Femur (tissue), 1 donor: ENCODE data around the gene GFRA1.

Experiments
- DNase-seq: peaks from one replicate; pipeline ENCODE4 v3.0.0-alpha.2; 2017

Gene GFRA1

GRCh38 chr10:116156819-116157218 is 116.2 kb downstream of the GFRA1 start:
- DNase-seq, result no peak

DNA sequence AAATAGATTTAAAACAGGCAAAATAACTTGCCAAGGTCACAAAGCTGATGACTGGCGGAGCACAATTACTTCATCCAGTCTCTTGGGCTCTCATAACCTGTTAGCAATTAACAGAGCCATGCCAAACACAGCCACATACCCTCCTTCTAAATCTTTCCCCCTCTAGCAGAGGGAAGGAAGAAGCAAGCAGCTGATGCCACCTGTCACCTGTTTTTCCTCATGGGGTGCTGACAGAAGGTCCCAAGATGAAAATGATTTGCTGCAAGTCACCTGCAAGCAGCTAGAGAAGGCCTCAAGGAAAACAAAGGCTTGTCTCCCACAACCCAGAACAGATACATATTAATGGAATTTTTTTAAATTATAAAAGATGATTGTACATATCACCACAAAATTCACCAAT is 117.8 kb downstream of the GFRA1 start:
- DNase-seq, result no peak

DNA sequence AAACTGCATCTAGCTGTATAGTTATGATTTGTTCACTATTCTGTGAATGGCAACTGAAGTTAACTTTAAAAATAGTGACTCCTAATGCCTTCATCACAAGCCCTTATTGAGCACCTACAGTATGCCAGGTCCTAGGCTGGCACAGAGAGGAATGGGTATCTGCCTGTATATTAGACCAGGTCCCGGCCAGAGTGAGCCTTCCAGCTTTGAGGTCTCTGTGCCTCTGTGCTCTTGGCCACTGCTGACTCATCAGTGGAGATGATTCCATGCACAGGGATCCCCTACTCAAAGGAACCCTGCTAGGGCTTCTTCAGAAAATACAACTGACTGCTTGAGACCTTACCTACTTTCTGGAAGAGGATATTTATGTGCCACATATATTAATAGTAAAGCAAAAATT is 118.4 kb downstream of the GFRA1 start:
- no peak for DNase-seq

DNA sequence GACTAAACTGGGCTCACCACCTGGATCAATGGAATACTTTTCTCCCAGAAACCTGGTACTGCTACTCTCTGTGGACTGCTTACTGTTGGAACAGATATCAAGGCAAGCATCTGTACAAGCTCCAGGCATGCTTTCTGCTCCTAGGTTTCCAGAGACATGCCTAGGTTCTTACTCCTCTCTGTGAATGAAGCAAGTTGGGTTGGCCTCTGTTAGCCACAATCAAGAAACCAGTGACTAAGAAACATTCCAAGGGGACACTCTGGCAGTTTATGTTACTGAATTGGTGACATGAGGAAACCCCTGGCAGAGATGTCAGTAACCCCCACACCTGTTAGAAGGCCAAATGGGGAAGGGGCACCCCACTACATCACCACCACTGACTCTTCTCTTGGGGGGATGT is 121.9 kb downstream of the GFRA1 start:
- no peak for DNase-seq

DNA sequence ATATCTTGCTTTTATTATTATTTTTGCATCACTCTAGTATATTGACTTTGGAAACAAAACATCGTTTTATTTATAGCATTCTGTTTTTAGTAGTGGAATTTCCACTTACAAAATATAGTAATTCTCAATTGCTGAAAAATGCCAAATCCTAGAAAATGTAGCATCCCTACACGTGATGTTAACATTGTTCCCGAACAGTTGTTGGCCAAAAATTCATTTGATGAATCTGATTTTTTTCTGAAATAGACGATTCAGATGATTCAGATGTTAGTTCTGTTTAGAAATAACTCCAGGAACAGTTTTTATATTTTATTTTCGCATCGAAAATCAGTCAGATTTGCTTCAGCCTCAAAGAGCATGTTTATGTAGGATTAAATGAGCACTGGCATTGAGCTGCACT is 122.4 kb downstream of the GFRA1 start:
- DNase-seq, result no peak

- no peak for DNase-seq
Measured at GRCh38 chr10:116147147-116147905, 125.7 kb downstream of the GFRA1 start.

- DNase-seq, result no peak
Measured at GRCh38 chr10:116146372-116147140, 126.5 kb downstream of the GFRA1 start.

- no peak for DNase-seq
Measured at GRCh38 chr10:116143673-116144222, 129.3 kb downstream of the GFRA1 start.

DNA sequence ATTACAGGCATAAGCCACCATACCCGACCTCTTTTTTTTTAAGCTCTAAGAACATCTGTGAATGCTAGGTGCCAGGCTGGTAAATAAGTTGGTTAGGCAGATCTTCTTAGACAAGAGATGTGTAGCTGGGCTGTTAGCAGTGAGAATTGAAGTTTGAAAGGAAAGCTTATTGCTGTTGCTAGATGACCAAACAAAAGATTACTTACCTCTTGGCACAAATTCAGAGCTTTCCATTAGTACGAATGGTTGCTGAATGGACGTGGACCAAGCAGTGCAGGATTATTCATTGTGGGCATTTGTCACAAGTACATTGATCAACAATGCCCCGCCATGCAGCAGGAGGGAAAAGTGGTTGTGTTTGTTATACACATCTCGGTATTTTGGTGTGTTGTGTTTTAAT is 131.2 kb downstream of the GFRA1 start:
- DNase-seq, result no peak

DNA sequence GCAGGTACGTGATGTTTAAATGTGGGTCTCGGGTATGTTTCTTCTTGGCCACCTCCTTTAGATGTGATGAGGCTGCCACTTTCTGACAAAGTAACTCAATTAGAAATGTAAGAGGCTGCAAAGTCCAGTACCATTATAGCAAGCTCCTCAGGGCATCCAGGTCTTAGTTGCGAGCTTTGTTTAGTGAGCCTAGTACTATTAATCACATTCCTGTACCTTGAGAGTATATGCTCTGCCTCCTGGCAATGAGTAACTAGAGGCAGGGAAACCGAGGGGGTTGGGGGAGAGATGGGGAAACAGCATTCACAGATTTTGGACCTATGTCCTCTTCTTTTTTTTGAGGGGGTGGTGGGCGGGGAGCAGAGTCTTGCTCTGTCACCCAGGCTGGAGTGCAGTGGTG is 131.8 kb downstream of the GFRA1 start:
- DNase-seq, result no peak

GRCh38 chr10:116139886-116140285 is 133.1 kb downstream of the GFRA1 start:
- DNase-seq, result no peak

DNA sequence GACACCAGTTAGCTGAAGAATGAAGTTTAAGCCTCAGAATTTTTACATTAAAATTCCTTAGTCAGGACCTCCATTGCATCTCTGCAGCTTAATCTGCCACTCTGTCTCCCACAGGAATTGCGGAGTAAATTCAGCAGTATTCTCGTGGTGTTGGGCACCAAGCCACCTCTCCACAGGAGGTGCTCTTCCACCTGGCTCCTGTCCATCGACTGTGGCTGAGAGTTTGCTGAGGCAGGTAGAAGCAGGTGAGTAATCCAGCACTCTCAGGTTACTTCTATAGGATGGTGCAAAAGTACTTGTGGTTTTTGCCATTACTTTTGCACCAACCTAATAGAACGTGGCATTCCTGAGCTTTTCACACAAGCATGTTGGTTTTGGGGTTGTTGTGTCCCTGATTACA is 134.1 kb downstream of the GFRA1 start:
- no peak for DNase-seq

DNA sequence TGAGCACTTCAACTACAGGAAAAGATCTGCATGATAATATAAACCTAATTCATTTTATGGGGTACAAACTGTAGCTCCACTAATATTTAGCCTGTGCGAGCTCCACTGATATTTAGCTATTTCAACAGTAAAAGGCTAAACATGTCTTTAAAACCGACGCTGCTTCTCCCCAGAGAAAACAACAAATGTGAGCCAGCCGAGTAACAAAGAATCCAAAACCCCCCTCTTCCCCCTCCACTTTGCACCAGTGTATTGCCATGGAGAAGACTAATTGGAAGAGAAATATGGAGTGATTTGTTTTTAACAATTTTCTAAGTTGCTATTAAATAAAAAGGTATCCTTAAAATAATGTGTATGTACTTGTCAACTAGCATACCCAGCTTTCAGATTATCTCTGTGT is 136.7 kb downstream of the GFRA1 start:
- DNase-seq, result no peak

GRCh38 chr10:116134322-116134721 is 138.7 kb downstream of the GFRA1 start:
- DNase-seq, result no peak

DNA sequence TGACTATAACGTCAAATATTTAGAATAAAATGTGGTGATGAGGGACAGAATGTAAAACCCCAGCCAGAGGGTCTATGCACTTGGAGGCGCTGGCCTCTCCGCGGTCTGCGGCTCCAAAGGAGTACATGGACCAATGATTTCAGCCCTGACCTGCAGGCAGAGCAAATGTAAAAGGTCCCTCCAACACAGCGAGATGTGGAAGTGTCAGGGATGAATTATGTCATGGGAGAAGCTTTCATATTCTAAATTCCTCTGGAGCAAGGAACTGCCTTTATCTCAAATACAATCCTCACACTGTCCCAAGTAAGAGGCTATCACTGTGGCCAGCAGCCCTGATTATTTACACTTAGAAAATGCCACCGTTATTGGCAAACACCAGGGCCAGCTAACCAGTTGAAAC is 139.4 kb downstream of the GFRA1 start:
- DNase-seq, result no peak

DNA sequence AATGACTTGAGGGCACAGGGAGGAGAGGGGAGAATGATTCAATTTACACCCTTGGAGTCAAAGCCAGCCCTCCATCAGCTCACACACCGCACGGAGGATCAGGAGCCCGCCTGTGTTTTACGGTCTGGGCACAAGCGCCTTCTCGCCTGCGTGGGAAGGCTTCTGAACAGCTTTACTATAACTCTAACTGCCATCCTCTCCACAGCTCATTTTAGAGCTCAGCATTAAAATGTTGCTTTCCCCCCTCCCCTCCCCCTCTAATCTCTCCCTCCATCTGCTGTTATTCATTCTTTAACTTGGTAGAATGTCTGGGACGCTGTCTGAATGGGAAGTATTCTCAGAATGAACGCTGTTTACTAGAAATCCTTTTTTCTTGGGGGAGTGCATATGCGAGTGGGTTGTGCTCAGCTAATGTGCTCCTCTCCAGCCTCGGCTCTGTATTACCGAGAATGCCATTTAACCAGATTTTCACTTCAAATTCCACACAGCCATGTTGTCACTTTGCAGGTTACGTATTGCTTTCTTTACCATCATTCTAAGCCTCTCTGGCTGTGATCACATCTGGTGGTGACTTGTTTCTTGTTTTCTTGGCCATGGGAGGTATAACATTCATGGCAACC is 140.1 kb downstream of the GFRA1 start:
- no peak for DNase-seq

DNA sequence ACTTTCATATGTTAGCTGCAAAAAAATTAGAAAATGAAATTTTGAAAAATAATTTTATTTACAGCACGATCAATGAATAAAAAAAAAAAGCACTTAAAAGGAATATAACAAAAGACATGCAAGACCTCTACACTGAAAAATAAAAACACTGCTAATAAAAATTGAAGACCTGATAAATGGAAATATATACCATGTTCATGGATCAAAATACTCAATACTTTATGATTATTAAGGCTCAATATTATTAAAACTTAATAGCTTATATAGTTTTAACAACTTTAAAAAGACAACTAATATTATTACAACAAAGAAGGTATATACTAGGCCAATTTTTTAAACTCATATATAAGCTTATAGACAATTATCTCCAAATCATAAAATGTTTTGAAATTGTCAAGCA is 143.0 kb downstream of the GFRA1 start:
- DNase-seq, result no peak

DNA sequence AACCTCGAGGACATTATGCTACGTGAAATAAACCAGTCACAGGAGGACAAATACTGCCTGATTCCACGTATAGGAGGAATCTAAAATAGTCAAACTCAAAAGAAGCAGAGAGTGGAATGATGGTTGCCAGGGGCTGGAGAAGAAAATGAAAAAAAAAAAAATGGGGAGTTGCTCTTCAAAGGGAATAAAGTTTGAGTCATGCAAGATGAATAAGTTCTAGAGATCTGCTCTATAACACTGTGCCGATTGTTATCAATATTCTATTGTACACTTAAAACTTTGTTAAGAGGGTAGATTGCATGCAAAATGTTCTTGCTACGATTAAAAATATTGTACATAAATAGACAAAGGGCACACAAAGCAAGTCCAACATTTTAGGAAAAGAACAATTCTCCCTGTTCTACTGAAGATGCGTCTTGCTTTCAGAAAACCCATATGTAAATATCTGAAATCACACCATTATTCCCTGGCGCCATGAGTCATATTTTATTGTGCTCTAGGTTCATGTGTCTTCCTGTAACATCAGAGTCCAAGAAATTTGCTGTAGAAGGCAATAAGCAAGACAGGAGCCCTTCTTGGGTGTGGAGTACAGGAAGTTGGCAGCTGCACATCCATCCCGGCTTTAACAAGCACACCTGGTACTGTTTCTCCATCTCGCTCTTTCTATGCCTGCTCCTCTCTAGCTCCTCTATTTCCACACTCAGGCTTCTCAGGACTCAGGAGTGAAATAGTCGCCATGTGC is 145.9 kb downstream of the GFRA1 start:
- DNase-seq, result no peak

GRCh38 chr10:116126239-116126638 is 146.8 kb downstream of the GFRA1 start:
- DNase-seq, result no peak

DNA sequence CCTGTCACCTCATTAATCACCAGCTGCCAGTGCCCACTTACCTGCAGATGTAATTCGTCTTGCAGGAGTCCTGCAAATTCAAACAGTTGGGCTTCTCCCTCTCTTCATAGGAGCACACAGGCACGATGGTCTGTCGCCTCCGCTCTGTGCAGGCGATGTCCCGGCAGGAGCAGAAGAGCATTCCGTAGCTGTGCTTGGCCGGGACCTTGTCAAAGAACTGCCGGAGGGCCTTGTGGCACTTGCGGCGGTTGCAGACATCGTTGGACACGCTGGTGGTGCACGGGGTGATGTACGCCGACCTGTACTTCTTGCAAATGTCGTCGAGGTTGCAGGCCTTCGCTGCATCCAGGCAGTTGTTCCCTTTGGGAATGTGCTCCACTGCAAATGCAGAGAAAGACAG is 147.8 kb downstream of the GFRA1 start:
- no peak for DNase-seq

- DNase-seq, result no peak
Measured at GRCh38 chr10:116124777-116125176, 148.2 kb downstream of the GFRA1 start.

DNA sequence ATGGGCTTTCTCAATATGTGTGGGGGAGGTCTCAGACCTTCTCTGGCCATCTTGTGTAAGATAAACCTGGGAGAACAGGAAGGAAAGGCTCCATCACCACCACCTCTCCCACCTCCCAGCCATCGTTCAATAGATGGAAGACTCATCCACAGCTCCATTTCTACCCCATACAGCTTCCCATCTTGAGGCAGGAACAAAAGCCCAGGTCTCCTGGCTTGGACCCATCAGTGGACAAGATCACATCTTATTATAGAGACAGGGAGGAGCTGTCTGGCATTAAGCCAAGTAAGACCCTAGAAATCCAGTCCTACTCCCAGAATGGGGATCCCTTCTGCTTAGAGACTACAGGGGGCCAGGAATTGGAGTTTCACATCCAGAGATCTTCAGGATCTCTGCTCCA is 150.3 kb downstream of the GFRA1 start:
- DNase-seq, result no peak
